Loucy (cell line): ENCODE results near the gene SQSTM1.

Experiments
- H2AFZ ChIP-seq: fragments of 200-600 bp; sonication (generic); 2 replicates; pipeline ENCODE4 v1.6.0; 2016; ENCODE audit warnings: antibody characterized with exemption, mild to moderate bottlenecking, low read length, moderate library complexity
- H3F3A ChIP-seq: fragments of 200-600 bp; 2 replicates; pipeline ENCODE4 v1.6.0; 2016; ENCODE audit warnings: antibody characterized with exemption, low read depth, mild to moderate bottlenecking
- H3K27me3 ChIP-seq: fragments of 200-600 bp; sonication (generic); 2 replicates; pipeline ENCODE4 v1.6.1; 2014; ENCODE audit warnings: low read length, mild to moderate bottlenecking; ENCODE audit not compliant: insufficient read depth, poor library complexity, severe bottlenecking
- H3K36me3 ChIP-seq: fragments of 200-600 bp; sonication (generic); 2 replicates; pipeline ENCODE4 v1.6.1; 2016; ENCODE audit warnings: low read length; ENCODE audit not compliant: insufficient read depth
- H3K4me1 ChIP-seq: fragments of 200-600 bp; sonication (generic); 2 replicates; pipeline ENCODE4 v1.5.1; 2014; ENCODE audit warnings: low read length, mild to moderate bottlenecking; ENCODE audit not compliant: insufficient read depth, poor library complexity, severe bottlenecking
- H3K4me2 ChIP-seq: fragments of 200-600 bp; sonication (generic); 2 replicates; pipeline ENCODE4 v1.6.0; 2014; ENCODE audit warnings: antibody characterized with exemption, low read length, low read depth, mild to moderate bottlenecking; ENCODE audit not compliant: poor library complexity, severe bottlenecking
- H3K4me3 ChIP-seq: fragments of 200-600 bp; sonication (generic); 2 replicates; pipeline ENCODE4 v1.5.1; 2014; ENCODE audit warnings: low read length, mild to moderate bottlenecking, mixed read lengths; ENCODE audit not compliant: poor library complexity, severe bottlenecking
- H3K79me2 ChIP-seq: fragments of 200-600 bp; sonication (generic); 2 replicates; pipeline ENCODE4 v1.6.1; 2014; ENCODE audit warnings: low read length; ENCODE audit not compliant: insufficient read depth
- H3K9ac ChIP-seq: fragments of 200-600 bp; sonication (generic); 2 replicates; pipeline ENCODE4 v1.6.0; 2014; ENCODE audit warnings: mild to moderate bottlenecking, low read depth, low read length, moderate library complexity; ENCODE audit not compliant: poor library complexity, severe bottlenecking
- H3K9me2 ChIP-seq: fragments of 200-600 bp; sonication (generic); replicated peaks from 2 replicates; pipeline ENCODE4 v1.6.1; 2016; ENCODE audit warnings: low read depth, low read length, mixed read lengths
- H3K9me3 ChIP-seq: fragments of 200-600 bp; sonication (generic); 2 replicates; pipeline ENCODE4 v1.6.1; 2014; ENCODE audit warnings: mild to moderate bottlenecking, antibody characterized with exemption, low read length, low read depth; ENCODE audit not compliant: insufficient read depth
- H4K20me1 ChIP-seq: fragments of 200-600 bp; sonication (generic); 2 replicates; pipeline ENCODE4 v1.6.0; 2014; ENCODE audit warnings: antibody characterized with exemption, low read length, mild to moderate bottlenecking; ENCODE audit not compliant: insufficient read depth, poor library complexity, severe bottlenecking
- CTCF ChIP-seq: fragments of 200-600 bp; sonication (generic); conservative IDR thresholded peaks from 2 replicates; pipeline ENCODE4 v1.5.1; 2014; ENCODE audit warnings: mild to moderate bottlenecking, antibody characterized with exemption, low read length
- EZH2phosphoT487 ChIP-seq: fragments of 200-600 bp; IDR thresholded peaks from 2 replicates; pipeline ENCODE4 v1.6.1; 2018; ENCODE audit warnings: antibody characterized with exemption, mild to moderate bottlenecking, moderate library complexity, borderline replicate concordance

SQSTM1 gene

GRCh38 chr5:179818746-179819295, 1.9 kb upstream of the SQSTM1 start:
- peaks cover 8% of the 10 kb centered on the region for H4K20me1 ChIP-seq
- peak overlapping the region; percentile 50 for H3K9ac ChIP-seq
- H2AFZ ChIP-seq, result no peak overlapping the region
- no peaks in the 10 kb centered on the region for H3K36me3 ChIP-seq
- H3K4me2 ChIP-seq, result peak overlapping the region; percentile 73
- no peaks in the 10 kb centered on the region for H3K9me2 ChIP-seq
- H3F3A ChIP-seq, result no peaks in the 10 kb centered on the region
- TF ChIP-seq EZH2phosphoT487 (no peak), CTCF (no peak)
- H3K9me3 ChIP-seq, result no peaks in the 10 kb centered on the region
- H3K4me3 ChIP-seq, result peak overlapping the region; percentile 79
- H3K27me3 ChIP-seq, result no peaks in the 10 kb centered on the region
- peaks cover 13% of the 10 kb centered on the region; the same call in 1 of the 2 replicates for H3K79me2 ChIP-seq
- peaks cover 12% of the 10 kb centered on the region for H3K4me1 ChIP-seq

GRCh38 chr5:179819296-179820126, 1.2 kb upstream of the SQSTM1 start:
- H3K9me3 ChIP-seq, result no peaks in the 10 kb centered on the region
- peaks cover 12% of the 10 kb centered on the region for H3K4me1 ChIP-seq
- H4K20me1 ChIP-seq, result peaks cover 8% of the 10 kb centered on the region
- H3K4me3 ChIP-seq, result peak overlapping the region; percentile 79
- TF ChIP-seq EZH2phosphoT487 (no peak), CTCF (no peak)
- no peaks in the 10 kb centered on the region for H3K36me3 ChIP-seq
- H3K79me2 ChIP-seq, result peaks cover 13% of the 10 kb centered on the region; the same call in 1 of the 2 replicates
- no peak overlapping the region for H2AFZ ChIP-seq
- H3K27me3 ChIP-seq, result no peaks in the 10 kb centered on the region
- H3K9me2 ChIP-seq, result no peaks in the 10 kb centered on the region
- H3K4me2 ChIP-seq, result peak overlapping the region; percentile 73
- H3K9ac ChIP-seq, result peak overlapping the region; percentile 50
- no peaks in the 10 kb centered on the region for H3F3A ChIP-seq

GRCh38 chr5:179820127-179820482, 600 bp upstream of the SQSTM1 start:
- Histone ChIP-seq H3K79me2 (peaks cover 13% of the 10 kb centered on the region; the same call in 1 of the 2 replicates), H2AFZ (no peak overlapping the region)

More at GRCh38 chr5:179820127-179820482, 600 bp upstream of the SQSTM1 start:
- no peaks in the 10 kb centered on the region for H3K9me2 ChIP-seq
- H3K36me3 ChIP-seq, result no peaks in the 10 kb centered on the region
- H3K9ac ChIP-seq, result peak overlapping the region; percentile 82
- H3F3A ChIP-seq, result no peaks in the 10 kb centered on the region
- H3K4me3 ChIP-seq, result peak overlapping the region; percentile 79
- H3K9me3 ChIP-seq, result no peaks in the 10 kb centered on the region
- no peak for TF ChIP-seq CTCF
- no peak for TF ChIP-seq EZH2phosphoT487
- H3K4me1 ChIP-seq, result peaks cover 12% of the 10 kb centered on the region
- no peaks in the 10 kb centered on the region for H3K27me3 ChIP-seq
- peaks cover 8% of the 10 kb centered on the region for H4K20me1 ChIP-seq
- peak overlapping the region; percentile 73 for H3K4me2 ChIP-seq
